GDM1 (cell line): Measurements from ENCODE around the gene PLSCR4.
"Not testable (repeated sequence)": the region's sequence is repeated elsewhere in the genome, so short reads cannot be mapped to it uniquely, and the experiment has no call there.

Experiments
- DNase-seq: peaks from one replicate; lab custom pipeline; 2025; lab: John Stamatoyannopoulos, UW

The PLSCR4 gene

DNA sequence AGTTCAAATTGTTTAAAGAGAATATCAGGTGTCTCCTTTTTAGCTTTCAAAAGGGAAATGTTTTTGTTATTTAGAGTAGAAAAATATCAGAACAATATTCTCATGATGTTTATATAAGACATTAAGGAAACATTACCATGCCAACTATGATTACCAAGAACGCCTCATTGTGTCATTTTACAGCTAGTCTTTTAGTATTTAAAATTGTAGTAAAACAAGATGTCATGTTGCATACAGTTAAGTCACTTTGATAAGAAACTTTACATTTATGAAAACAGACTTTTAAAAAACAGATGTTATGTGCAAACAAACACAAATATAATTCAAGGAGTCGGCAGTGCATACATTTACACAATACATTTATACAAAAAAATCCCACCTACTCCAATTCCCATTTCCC lies 4.4 kb downstream of the PLSCR4 start:
- DNase-seq = no peak

DNA sequence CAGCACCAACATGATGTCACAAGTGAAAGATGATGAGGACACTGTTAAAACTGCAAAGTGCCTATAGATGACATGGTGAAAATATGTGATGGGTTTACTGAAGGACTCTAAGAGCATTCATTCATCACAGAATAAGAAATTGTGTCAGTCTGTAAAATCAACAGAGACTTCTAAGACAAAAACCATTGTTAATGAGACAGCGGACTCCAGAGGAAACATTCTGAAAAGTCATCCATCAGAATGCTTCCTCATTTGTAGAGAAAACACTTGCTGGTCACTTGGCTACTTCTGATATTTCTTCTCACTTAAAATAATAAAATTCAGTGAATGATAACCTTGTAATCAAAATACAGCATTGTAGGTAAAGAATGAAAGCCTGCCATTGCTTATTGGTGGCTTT lies 7.3 kb downstream of the PLSCR4 start:
- no peak for DNase-seq

DNA sequence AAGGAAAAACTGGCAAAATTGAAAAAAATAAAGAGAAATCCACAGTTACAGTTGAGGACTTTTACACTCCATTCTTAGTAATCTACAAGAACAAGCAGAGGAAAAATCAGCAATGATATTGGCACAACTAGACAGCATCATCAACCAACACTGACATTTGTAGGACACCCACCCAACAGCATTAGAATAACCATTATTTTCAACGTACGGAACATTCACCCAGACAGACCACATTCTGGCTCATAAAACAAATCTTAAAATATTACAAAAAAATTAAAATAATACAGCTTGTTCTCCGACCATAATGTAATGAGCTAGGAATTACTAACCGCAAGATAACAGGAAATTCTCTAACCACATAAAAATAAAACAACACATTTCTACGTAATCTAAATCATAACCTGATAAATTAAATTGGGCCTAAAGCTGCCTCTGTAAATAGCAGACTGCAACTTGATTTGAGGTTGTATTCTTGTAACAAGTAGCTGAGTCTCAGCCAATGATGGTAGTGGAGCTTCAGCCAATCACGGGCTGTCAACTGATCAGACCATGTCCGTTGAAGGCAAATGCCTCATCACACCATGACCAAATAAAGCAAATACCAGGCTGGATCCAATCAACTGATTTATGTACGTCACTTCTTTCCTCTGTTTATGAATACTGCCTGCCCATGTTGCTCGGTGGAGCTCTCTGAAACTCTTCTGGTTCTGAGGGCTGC lies 9.2 kb downstream of the PLSCR4 start:
- no peak for DNase-seq

DNA sequence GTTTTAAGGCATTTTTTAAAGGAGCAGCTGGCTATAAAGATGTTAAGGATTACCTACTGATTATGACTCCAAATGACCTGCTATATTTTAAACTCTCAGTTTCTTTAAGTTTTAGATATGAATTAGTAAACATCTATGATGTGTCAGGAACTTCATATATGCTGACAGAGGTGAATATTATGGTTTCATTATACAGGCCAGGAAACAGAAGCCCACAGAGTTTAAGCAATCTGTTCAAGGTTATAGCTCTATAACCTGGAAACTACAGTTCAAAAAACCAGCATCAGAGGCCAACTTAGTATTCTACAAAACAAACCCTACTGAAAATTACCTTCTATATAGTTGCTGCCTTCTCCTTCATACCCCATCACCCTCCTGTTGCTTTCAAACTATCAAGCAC lies 17.4 kb downstream of the PLSCR4 start:
- no peak for DNase-seq

DNA sequence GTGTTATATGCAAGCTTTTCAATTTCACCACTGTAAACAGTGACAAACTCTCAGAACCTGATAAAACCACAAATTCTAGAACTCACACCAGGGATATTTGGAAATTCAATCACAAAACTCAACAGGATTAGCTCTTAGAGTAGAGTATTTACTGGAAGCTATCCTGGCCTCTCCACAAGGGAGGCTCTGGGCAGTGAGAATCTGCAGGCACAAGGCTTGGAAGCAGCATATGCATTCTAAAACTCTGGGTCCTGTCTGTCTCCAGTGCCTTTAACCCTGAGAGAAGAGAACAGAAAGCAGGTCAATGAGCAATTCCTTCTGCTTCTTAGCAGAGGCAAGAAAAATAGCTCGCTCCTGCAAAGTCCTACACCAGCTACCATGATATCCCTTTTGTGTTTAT lies 23.4 kb downstream of the PLSCR4 start:
- no peak for DNase-seq

DNA sequence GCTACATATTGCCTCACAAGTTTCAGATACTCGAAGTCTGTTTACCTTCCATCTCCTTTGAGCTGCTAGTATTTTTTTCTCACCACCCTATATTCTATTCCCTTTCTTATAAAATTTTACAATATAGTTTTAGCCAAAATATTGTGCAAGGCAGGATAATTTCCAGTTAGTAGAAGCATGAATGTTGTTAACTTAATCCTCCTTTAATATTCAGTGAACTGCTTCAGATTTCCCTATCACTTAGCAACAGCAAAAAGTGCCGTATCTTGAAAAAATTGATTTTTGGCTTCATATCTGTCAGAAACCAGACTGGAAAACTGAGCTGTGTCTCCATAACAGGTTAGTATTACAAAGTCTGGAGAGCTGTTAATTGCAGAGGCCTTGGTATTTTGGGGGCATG lies 24.0 kb downstream of the PLSCR4 start:
- DNase-seq = no peak

DNA sequence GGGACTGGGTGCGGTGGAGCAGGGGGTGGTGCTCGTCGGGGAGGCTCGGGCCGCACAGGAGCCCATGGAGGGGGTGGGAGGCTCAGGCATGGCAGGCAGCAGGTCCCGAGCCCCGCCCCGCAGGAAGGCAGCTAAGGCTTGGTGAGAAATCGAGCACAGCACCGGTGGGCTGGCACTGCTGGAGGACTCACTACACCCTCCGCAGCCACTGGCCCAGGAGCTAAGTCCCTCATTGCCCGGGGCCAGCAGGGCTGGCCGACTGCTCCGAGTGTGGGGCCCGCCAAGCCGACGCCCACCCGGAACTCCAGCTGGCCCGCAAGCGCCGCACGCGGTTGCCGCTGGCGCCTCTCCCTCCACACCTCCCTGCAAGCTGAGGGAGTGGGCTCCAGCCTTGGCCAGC lies 25.4 kb downstream of the PLSCR4 start:
- not testable (repeated sequence) for DNase-seq

GRCh38 chr3:146223401-146224373 lies 27.2 kb downstream of the PLSCR4 start:
- no peak for DNase-seq

DNA sequence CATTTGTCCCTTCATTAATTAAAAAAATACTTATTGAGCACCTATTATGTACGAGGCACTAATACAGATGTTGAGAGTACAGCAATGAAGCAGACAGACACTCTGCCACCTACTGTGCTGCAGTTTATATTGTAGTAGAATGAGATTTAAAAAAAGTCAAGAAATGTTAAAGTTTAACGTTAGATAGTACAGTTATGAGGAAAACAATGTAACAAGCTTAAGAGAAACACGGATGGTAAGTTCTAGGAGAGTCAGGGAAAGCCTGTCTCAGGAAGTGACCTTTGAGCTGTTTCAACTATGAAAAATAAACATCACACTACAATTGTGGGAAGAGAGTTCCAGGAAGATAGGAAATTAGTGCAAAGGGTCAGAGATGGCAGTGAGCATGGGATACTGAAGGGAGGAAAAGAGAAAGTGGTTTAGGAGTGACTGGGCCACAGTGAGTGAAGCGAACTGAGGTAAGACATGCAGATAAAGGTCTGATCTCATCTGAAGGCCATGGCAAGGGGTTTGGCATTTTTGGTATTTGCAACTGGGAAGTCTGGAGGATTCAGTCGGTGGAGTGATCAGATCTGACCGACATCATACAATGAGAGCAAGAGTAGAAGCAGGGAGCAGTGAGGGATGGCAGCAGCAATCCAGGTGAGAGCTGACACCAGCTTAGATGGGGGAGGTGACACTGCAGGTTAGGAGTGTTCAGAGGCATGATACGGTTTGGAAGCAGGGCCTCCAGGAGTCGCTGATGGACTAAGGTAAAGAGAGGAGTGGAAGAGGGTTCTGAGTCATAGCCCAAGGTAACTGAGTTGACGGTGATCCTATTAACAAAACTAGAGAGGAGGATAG lies 28.5 kb downstream of the PLSCR4 start:
- no peak for DNase-seq

DNA sequence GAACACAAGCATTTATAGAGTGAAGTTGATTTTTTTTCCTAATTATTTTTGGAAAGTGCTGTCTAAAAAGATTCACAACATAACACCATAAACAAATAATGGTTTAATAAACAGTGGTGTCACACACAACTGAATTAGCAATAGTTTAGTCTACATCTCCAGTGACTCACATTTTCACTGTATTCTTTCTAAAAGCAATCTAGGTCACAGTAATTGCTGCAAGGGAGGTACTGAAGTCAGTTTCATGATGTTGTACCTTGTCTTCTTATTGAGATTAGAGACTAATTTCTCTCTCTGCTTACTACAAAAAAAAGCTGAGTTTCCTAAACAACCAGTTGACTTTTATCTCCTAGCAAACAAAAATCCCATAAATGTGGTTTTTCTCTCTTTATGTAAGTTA lies 29.6 kb downstream of the PLSCR4 start:
- no peak for DNase-seq

- no peak for DNase-seq
Observed at GRCh38 chr3:146218880-146219866, 31.7 kb downstream of the PLSCR4 start.

DNA sequence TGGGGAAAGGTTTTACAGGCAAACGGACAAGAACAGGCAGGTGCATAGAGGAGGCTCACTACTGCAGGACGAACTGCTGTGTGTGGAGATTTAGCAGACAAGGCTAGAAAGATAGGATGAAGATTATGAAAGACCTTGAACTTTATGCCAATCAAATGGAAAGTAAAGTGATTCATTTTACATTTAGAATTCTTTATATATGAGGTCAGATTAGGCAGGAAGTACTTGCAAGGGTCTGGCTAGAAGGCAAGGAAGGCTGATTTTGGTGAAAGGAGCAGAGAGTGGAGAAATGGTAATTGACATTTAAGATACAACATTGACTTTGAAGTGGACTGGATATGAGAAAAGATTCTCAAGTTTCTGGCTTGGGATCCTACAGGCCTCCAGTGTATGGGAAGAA lies 33.6 kb downstream of the PLSCR4 start:
- no peak for DNase-seq

DNA sequence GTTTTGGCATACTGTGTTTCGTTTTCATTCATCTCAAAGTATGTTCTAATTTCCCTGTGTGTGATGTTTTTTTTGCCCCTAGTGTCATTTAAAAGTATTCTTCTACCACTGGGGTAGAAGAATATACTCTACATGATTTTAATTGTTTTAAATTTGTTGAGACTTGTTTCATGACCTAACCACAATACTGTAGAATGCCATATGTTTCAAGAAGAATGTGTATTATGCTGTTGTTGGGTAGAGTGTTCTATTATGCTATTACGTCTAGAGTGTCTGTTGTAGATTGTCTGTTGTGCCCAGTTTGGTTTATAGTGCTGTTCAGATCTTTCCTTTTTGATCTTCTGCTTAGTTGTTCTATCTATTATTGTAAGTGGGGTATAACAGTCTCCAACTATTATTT lies 36.4 kb downstream of the PLSCR4 start:
- DNase-seq = no peak

GRCh38 chr3:146209371-146209770 lies 41.5 kb downstream of the PLSCR4 start:
- DNase-seq = no peak

- DNase-seq = no peak
Observed at GRCh38 chr3:146203776-146204175, 47.1 kb downstream of the PLSCR4 start.

- DNase-seq = no peak
Observed at GRCh38 chr3:146200461-146201220, 50.3 kb downstream of the PLSCR4 start.

GRCh38 chr3:146199762-146200161 lies 51.1 kb downstream of the PLSCR4 start:
- DNase-seq = no peak

DNA sequence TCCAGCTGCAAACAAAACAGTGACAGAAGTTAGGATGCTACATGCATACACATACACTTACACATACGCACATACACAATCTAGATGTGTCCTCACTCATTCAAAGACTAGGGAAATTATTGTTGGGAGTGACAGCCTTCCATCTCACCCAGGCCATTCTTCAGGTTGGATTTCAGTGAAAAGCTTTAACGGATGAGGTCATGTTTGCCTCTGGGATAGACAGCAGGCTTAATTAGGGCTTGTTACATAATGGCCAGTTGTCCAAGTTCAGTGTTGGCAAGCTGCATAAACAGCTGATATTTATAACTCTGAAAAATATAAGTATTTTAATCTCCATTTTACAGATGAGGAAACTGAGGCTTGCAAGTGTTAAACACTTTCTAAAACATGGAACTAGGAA lies 54.1 kb downstream of the PLSCR4 start:
- DNase-seq = no peak

- DNase-seq = no peak
Observed at GRCh38 chr3:146195605-146196004, 55.3 kb downstream of the PLSCR4 start.

DNA sequence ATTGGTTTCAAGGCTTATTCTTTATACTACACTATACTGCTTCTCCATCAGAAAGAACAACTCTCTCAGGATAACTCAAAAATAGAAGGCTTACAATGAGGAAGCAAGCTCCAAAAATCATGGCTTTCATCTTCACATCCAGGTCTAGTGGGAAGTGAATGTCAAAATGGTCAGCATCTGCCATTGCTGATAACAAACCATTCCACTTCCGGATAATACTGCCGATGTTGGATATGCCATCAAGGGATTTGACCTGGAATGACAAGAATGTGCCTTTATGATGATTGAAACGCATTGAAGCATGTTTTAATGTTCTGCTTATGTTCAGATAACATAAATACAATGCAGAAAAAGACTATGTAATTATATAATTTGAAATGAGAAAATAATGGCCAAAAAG lies 55.9 kb downstream of the PLSCR4 start:
- DNase-seq = no peak
